ENCODE results near the gene DAB1. TPM values are rescaled to one million over a fixed set of nuclear protein-coding genes. Genes with fewer than 3 reads are reported as not detected.

DAB1 gene
- total and polyA plus RNA-seq, 10 of the 15 experiments (the other 5 are each of a cell fraction or from before 2014, with no cell fraction given) = 0.02 to 0.10 (median 0.03) TPM; not detected in 5

- no peaks in the 10 kb centered on the region for H3K4me1 ChIP-seq (ENCODE audit: control insufficient read depth, insufficient read depth, low read length)
- no peak overlapping the region for H2AFZ ChIP-seq (ENCODE audit: control insufficient read depth, low read depth, low read length)
- ChIA-PET POLR2A (no interaction called here), RAD21 (ENCODE audit: unreplicated experiment) (no interaction called here), SMC1A (ENCODE audit: uncharacterized antibody, unreplicated experiment) (no interaction called here), CTCF (interaction anchor here (0.9 kb wide), 1 partner anchor 38 kb away, joined by 3 read pairs; no protein-coding TSS in a partner anchor)
- H4K20me1 ChIP-seq (ENCODE audit: control insufficient read depth, insufficient read depth) = no peaks in the 10 kb centered on the region
- no peak overlapping the region for H3K9ac ChIP-seq (ENCODE audit: control insufficient read depth, insufficient read depth, low read length)
- H3K27me3 ChIP-seq (replicated peaks in 1 of 2; ENCODE audit: control insufficient read depth in 2 of 2, insufficient read depth in 2 of 2, low read length in 1 of 2) = no peaks in the 10 kb centered on the region
- H3K4me2 ChIP-seq (ENCODE audit: control insufficient read depth, insufficient read depth) = no peak overlapping the region
- no peak overlapping the region for H3K4me3 ChIP-seq
- no peak for TF ChIP-seq PKNOX1 (IDR thresholded peaks at IDR 0.05)
- TF ChIP-seq RCOR1 (conservative IDR thresholded peaks at IDR 0.05; ENCODE audit: low read depth, low read length) = no peak
- TF ChIP-seq, protein P1, sequence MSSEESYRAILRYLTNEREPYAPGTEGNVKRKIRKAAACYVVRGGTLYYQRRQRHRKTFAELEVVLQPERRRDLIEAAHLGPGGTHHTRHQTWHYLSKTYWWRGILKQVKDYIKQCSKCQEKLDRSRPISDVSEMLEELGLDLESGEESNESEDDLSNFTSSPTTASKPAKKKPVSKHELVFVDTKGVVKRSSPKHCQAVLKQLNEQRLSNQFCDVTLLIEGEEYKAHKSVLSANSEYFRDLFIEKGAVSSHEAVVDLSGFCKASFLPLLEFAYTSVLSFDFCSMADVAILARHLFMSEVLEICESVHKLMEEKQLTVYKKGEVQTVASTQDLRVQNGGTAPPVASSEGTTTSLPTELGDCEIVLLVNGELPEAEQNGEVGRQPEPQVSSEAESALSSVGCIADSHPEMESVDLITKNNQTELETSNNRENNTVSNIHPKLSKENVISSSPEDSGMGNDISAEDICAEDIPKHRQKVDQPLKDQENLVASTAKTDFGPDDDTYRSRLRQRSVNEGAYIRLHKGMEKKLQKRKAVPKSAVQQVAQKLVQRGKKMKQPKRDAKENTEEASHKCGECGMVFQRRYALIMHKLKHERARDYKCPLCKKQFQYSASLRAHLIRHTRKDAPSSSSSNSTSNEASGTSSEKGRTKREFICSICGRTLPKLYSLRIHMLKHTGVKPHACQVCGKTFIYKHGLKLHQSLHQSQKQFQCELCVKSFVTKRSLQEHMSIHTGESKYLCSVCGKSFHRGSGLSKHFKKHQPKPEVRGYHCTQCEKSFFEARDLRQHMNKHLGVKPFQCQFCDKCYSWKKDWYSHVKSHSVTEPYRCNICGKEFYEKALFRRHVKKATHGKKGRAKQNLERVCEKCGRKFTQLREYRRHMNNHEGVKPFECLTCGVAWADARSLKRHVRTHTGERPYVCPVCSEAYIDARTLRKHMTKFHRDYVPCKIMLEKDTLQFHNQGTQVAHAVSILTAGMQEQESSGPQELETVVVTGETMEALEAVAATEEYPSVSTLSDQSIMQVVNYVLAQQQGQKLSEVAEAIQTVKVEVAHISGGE (CRISPR knock-in tag; IDR thresholded peaks at IDR 0.05) = no peak
- TF ChIP-seq, protein P2, sequence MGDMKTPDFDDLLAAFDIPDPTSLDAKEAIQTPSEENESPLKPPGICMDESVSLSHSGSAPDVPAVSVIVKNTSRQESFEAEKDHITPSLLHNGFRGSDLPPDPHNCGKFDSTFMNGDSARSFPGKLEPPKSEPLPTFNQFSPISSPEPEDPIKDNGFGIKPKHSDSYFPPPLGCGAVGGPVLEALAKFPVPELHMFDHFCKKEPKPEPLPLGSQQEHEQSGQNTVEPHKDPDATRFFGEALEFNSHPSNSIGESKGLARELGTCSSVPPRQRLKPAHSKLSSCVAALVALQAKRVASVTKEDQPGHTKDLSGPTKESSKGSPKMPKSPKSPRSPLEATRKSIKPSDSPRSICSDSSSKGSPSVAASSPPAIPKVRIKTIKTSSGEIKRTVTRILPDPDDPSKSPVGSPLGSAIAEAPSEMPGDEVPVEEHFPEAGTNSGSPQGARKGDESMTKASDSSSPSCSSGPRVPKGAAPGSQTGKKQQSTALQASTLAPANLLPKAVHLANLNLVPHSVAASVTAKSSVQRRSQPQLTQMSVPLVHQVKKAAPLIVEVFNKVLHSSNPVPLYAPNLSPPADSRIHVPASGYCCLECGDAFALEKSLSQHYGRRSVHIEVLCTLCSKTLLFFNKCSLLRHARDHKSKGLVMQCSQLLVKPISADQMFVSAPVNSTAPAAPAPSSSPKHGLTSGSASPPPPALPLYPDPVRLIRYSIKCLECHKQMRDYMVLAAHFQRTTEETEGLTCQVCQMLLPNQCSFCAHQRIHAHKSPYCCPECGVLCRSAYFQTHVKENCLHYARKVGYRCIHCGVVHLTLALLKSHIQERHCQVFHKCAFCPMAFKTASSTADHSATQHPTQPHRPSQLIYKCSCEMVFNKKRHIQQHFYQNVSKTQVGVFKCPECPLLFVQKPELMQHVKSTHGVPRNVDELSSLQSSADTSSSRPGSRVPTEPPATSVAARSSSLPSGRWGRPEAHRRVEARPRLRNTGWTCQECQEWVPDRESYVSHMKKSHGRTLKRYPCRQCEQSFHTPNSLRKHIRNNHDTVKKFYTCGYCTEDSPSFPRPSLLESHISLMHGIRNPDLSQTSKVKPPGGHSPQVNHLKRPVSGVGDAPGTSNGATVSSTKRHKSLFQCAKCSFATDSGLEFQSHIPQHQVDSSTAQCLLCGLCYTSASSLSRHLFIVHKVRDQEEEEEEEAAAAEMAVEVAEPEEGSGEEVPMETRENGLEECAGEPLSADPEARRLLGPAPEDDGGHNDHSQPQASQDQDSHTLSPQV (IDR thresholded peaks at IDR 0.05) = no peak
- no peak for TF ChIP-seq WRNIP1 (IDR thresholded peaks at IDR 0.05; ENCODE audit: borderline replicate concordance, low read depth, low read length)
- TF ChIP-seq POLR2AphosphoS2 (IDR thresholded peaks at IDR 0.05; ENCODE audit: low read depth, low read length) = no peak
- TF ChIP-seq CEBPB (IDR thresholded peaks at IDR 0.05; ENCODE audit: borderline replicate concordance in 1 of 2, low read depth in 2 of 2, low read length in 2 of 2) = no peak
- TF ChIP-seq ETV6 (conservative IDR thresholded peaks at IDR 0.05 in 1 of 2, IDR thresholded peaks at IDR 0.05 in 1 of 2; ENCODE audit: borderline replicate concordance in 1 of 2, low read depth in 1 of 2) = no peak
- TF ChIP-seq RELA (IDR thresholded peaks at IDR 0.05; ENCODE audit: borderline replicate concordance, partially characterized antibody) = no peak
- TF ChIP-seq JUNB (IDR thresholded peaks at IDR 0.05) = no peak
- no peak for TF ChIP-seq ZNF622 (IDR thresholded peaks at IDR 0.05)
- TF ChIP-seq ZSCAN29 (IDR thresholded peaks at IDR 0.05) = no peak
- H3K79me2 ChIP-seq (ENCODE audit: control insufficient read depth, insufficient read depth, low read length) = no peaks in the 10 kb centered on the region
- intact Hi-C loops (cut with micrococcal nuclease; ENCODE audit: unreplicated experiment) = no loop called here
- H3K27ac ChIP-seq (ENCODE audit: control insufficient read depth, insufficient read depth) = no peak overlapping the region
- no peaks in the 10 kb centered on the region for H3K36me3 ChIP-seq (ENCODE audit: control insufficient read depth in 2 of 2, insufficient read depth in 2 of 2, low read length in 1 of 2)
- ATAC-seq (no peak), DNase-seq (ENCODE audit: low read depth, low spot score) (no peak), FAIRE-seq (no peak)
- H3K9me3 ChIP-seq (replicated peaks; ENCODE audit: control insufficient read depth, insufficient read depth, low read length) = no peaks in the 10 kb centered on the region
- BruUV-seq (replicated peaks) = no TSS peak
- in situ Hi-C loops (cut with MboI) = no loop called here
- 54% methylated on average over 4 of the region's 4 CpGs for WGBS (ENCODE audit: insufficient coverage, insufficient replicate concordance, low lambda C conversion rate, missing lambda C conversion rate)
Measured at GRCh38 chr1:57360846-57361407, 62.9 kb downstream of the DAB1 start.
